Activated T-cell treated with anti-CD3 and anti-CD28 coated beads, Interleukin-2, amount 50 U/mL, for 48 hours (primary cell): ENCODE results near the gene EGLN3.

Experiments used
- DNase-seq, 2 experiments: peaks; one replicate each; pipeline ENCODE4 v3.0.0-alpha.2; 2020

Gene EGLN3

DNA sequence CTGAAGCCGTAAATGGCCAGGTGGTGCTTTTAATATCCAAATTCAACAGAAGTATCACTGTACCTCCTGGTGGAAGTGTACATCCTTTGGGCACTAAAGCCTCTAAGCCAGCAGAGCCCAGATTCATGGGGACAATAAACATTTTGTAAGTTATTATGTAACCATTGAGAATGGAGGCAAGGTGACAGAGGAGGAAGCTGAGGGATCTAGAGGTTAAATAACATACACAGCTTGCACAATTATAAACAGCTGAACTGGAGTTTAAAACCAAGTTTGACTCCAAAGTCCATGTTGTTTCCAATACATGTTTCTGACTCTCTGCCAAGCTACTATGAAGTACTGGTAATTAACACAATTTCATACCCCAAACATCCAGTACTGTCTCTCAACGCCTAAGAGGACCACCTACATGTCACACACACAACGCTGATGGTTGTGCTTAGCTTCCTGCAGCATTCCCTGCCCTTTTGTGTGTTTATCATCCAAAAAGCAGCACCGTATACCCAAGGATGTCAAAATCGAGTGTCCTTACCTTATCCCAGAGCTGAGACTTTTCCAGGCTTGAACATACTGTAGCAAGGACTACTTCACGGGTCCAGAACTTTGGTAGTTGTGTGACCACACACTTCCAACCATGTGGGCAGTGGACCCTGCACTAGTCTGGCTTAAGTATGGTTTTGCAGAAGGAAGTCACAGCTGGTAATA is 41.3 kb downstream of the EGLN3 start:
- DNase-seq: no peak

DNA sequence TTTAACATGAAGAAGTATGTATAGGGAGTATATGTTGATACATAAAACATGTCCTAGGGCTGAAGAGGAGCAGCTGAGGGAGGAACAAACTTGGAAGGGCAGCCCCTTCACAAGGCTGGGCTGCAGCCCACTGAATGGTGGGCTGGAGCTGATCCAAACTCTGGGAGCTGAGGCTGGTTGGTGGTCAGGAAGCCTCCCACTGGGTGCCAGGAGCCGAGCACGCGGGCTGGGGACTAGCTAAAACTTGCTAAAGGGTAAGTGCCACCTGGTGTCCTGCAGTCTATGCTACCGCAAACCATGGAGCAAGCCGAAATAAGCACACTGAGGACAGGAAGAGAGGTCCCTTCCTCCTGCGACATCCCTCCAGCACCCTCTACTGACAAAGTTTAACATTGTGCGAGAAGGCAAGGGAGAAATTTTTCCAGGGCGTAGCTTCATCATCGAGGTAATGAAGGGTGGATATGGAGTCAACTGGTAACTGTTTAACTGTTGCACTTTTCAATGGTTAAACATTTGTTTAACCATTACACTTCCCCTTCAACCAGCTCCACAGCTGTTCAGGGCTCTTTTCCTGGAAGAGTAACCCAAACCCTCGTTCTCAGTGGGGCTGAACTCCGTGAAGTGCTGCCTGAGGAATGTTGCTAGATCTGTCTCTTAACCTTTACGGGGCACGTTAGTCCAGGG is 42.2 kb downstream of the EGLN3 start:
- DNase-seq: no peak

DNA sequence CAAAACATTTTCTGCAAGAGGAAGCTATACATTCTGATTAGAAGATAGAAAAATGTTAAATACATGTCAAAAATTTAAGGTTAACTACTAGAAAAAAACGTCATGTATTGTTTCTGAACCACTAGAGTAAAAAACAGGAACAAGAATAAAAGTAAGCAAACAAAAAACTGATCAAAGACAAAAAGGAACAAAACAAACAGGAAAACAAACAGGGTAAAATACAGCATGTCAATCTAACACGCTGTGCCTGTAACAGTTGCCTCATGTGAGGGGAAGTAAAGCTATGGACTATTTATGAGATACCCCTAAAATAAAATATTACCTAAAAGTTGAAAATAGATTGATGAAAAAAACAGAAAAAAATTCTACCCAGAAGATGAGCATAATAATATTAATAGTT is 43.9 kb downstream of the EGLN3 start:
- no peak for DNase-seq

DNA sequence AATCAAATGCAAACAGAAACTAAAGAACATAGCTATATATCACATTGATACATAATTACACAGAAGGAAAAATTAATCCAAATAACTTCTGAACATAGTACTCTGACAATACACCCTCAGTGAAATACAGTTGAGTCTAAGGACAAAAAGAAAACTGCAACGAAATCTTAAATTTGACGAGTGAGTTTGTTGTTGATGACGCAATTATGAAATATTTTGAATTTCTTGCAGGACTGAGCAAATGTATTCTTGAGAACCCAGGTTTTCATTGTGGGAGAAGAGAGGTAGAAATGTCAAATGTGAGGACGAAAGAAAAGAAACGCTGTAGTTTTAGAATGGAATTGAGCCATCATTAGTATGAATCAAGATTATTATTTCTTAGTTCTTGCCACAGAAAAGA is 46.3 kb downstream of the EGLN3 start:
- DNase-seq: no peak

DNA sequence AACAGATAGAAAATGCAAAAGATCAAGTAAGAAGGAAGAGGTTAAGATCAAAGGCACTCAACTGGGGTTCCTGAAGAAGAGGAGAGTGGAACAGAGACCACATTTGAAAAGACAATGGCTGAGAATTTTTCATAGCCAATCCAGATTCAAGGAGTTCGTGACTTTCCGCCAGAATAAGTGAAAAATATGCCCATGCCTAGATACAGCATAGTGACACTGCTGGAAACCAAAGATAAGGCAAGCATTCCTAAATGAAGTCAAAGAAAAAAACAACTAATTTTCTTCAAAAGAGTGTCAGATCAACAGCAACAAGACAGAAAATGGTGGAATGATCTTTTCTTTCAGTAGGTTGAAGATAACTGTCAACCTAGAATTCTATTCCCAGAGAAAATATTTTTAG is 47.5 kb downstream of the EGLN3 start:
- no peak for DNase-seq

DNA sequence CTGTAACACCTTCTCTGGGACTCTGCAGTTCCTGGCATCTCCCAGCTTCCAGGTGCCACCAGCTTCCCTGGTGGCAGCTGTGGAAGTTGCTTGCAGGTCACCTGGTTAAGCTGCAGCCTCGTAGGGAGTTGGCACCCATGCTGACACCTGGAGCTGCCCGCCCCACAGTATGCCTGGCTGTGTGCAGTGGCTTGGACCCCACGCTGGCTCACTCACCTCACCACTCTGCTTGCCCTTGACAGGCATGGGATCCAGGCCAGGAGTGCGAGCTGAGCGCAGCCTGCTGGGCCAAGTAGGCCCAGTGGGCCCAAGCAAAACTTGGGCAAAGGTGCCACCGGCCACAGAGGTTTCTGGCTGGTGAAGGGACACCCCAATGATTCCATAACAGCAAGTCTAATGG is 48.5 kb downstream of the EGLN3 start:
- DNase-seq: no peak

DNA sequence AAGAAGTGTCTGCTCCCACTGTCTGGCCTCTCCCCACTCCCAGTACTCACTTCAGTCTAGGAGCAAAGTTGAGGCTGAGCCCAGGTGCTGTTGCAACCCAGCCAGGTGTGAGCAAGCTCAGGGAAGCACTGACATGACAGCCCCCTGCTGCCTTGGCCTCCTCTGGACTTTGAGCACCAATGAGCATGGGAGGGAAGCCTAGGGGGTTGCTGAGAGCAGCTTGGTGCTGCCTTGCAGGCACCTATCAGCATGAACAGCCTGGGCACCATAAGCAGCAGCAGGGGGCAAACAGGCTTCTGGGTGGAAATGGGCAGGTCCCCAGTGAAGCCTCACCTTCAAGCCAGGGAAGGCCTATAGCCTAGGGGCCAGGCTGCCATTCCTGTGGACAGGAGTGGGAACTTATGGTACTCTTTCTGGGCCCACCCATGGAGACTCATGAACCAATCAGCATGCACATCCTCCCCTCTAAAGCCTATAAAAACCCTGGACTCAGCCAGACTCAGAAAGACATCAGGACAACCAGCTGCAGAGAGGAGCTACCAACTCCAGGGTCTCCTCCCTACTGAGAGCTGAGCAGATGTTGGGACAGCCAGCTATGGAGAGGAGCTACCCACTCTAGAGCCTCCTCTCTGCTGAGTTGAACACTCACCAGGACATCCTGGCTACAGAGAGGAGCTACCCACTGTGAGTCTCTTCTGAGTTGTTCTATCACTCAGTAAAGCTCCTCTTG is 49.3 kb downstream of the EGLN3 start:
- DNase-seq: no peak

DNA sequence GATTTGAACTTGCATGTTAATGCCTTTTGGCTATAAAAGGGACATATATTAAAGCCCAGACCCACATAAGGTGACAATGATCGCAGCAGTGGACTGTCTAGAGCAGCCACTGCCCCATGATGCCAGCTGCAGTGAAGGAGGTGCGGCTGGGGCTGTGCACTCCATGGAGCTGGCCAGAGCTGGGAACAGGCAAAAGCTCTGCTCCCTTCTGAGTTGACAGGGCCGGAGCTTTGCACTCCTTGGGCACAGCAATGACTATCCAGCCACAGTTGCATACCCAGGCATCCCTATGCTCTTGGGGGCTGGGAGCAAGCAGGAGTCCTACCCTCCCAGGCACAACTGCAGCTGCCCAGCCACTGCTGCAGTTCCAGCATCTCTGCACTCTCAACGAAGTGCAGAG is 50.2 kb downstream of the EGLN3 start:
- DNase-seq: no peak

DNA sequence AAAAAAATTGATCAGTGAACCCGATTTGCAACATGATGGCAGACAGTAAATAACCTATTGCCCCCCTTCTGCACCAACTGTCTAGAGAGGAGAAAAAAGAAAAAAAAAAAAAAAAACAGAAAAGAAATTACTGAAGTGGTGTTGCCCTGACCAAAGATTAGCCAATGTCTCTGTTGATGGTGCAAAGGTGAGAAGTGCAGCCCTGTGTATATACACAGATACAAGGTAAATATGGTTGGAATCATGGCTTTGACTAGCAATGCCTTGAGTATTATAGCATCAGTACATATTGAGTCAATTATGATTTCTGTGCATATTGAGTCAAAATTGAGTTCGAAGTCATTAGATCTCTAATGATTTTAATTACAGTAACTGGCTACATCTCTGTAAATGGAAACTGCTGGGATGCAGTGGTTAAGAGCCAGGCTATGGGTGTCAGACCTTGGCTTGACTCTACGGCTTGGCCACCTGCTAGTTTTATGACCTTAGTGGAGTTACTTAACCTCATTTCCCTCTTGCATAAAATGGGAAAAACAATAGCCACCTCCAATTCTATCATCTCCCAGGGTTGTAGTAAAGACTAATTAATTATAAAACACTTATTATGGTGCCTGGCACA is 51.0 kb downstream of the EGLN3 start:
- no peak for DNase-seq

DNA sequence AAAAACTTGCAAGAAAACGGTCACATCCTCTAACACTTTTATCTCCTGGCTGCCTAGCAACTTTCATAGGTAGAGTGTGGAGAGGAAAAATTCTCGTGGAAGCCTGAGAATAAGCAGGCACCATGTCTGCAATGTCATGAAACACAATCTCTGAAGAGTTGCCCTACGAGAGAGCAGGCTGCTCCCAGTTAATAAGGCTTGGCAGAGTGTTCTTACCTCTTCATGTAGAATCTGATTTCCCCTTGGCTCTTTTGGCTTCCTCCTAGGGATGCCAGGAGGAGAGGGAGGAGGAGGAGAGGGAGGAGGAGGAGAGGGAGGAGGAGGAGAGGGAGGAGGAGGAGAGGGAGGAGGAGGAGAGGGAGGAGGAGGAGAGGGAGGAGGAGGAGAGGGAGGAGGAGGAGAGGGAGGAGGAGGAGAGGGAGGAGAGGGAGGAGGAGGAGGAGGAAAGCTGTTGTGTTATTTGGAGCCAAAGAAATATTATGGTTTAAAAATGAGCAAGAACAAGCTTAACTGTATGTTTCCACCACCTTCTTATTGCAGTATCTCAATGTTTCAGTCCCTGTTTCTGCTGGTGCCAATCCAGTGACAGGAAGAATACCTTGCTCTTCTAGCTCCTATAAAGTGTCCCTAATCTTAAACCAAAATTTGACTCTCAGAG is 52.9 kb downstream of the EGLN3 start:
- DNase-seq: no peak

DNA sequence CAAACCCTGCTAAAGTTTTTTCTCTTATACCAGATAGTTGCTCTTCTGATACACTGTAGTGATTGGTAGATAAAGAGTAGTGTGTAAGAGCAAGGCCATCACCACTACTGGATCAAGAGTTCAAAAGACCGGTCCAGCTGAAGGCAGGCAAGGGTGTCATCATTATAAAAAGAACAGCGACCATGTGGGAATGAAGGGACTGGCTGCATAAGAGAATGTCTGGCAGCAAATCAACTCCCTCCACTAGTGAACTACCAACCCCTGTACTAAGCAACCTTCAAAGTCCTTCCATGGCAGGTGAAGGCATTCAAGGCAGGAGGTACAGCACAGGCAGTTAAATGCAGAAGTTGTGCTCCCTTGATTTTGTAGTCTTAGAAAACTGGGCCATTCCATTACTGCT is 53.5 kb downstream of the EGLN3 start:
- DNase-seq: no peak

DNA sequence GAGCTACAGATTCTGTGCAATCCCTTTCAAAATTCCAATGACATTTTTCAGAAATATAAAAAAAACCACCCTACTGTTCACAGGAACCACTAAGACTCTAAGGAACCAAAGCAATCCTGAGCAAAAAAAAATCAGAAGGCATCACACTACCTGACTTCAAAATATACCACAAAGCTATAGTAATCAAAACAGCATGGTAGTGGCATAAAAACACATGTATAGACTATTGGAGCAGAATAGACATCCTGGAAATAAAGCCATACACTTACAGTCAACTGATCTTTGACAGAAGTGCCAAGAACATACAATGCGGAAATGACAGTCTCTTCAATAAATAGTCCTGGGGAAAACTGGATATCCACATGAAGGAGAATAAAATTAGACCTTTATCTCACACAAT is 56.5 kb downstream of the EGLN3 start:
- DNase-seq: no peak

DNA sequence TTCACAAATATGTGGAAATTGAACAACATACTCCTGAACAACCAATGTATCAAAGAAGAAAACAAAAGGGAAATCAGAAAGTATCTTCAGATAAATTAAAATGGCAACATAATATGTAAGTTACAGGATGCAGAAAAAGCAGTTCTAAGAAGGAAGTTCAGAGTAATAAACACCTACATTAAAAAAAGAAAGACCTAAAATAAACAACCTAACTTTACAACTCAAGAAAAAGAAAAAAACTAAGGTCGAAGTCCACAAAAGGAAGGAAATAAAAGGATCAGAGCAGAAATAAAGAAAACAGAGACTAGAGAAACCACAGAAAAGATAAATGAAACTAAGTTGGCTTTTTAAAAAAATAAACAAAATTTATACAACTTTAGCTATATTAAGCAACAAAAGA is 59.2 kb downstream of the EGLN3 start:
- DNase-seq: no peak

DNA sequence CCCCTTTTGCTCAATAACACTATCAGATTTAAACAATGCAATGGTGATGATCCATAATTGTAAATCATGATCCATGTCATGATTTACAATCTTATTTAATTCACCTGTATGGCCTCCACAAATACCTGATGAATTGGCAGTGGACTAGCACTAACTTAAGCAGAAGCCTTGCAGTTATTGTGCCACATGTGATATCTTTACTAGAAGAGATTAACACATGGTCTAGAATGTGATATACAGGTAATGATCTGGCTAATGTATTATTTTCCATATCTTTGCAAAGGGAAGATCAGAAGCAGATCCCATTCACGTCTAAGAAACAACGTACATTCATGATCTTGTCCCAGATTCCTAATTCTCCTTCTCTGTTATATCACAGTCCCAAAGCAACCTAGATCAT is 66.0 kb downstream of the EGLN3 start:
- DNase-seq: no peak

DNA sequence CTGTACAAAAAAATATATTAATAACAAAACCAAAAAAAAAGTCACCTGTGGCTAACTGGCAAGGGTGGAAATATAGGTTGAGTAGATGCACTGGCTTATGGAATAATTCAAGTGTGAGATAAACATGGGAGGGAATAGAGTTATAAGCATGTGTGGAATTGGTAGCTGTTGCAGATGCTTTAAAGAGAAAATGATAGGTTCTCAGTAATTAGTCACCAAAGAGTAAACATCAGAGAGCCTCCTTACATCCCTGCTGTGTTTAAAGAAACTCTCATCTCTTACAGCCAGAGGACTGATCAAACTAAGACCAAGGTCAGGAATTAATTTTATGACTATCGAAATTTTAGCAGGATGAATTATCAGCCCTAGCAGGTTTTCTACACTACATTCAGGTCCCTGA is 70.5 kb downstream of the EGLN3 start:
- DNase-seq: no peak

DNA sequence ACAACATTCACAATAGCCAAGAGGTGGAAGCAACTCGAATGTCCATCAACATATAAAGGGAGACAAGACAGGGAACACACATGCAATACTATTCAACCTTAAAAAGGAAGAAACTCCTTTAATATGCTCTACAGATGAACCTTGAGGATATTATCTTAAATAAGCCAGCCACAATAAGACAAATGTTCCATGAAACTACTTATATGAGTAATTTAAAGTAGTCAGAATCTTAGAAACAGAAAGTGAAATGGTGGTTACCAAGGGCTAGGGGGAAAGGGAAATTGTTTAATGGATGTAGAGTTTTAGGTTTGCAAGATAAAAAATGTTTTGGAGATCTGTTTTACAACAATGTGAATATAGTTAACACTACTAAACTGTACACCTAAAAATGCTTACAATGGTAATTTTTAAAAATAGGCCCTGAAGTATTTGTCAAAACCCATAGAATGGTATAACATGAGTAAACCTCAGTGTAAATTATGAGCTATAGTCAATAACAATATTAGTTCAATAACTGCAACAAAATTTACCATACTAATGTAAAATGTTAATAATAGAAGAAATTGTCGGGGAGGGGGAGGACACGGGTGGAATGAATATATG is 71.1 kb downstream of the EGLN3 start:
- DNase-seq: no peak

DNA sequence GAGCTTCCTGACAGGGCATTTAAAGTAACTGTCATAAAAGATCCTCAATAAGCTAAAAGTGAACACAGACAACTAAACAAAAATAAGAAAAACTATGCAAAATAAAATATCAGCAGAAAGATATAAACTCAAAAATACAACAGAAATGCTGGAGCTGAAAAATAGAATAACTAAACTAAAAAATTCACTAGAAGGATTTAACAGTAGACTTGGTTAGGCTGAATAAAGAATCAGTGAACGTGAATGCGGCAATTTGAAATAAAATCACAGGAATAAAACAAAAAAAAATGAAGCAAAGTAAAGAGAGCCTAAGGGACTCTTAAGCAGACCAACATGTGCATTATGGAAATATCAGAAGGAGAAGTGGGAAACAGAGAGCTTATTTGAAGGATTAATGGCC is 74.6 kb downstream of the EGLN3 start:
- DNase-seq: no peak
